K562 (cell line): ENCODE results near the gene C1orf116. TPM values are rescaled to one million over a fixed set of nuclear protein-coding genes. Genes with fewer than 3 reads are reported as not detected.
A peak's percentile ranks its signal among the peaks of the same experiment; 100 is the strongest.

Experiments used
- ATF4 ChIP-seq: fragments of 450-650 bp; formaldehyde crosslinking; IDR thresholded peaks from 2 replicates; pipeline ENCODE4 v1.4.0; 2022; ENCODE audit warnings: mild to moderate bottlenecking, moderate library complexity
- ELK3 ChIP-seq: fragments of 450-650 bp; formaldehyde crosslinking; IDR thresholded peaks from 2 replicates; pipeline ENCODE4 v1.4.0; 2020; ENCODE audit warnings: mild to moderate bottlenecking
- FOXJ2 ChIP-seq: fragments of 200-800 bp; sonication (Bioruptor generic); IDR thresholded peaks from 2 replicates; pipeline ENCODE4 v1.6.1; 2016; ENCODE audit warnings: missing genetic modification characterization, missing compliant biosample characterization
- HDAC8 ChIP-seq: fragments of 450-650 bp; IDR thresholded peaks from 2 replicates; pipeline ENCODE4 v1.6.1; 2016; ENCODE audit warnings: mild to moderate bottlenecking, missing genetic modification characterization, moderate library complexity, missing compliant biosample characterization
- IFI16 ChIP-seq: fragments of 250-450 bp; sonication (Bioruptor Pico); IDR thresholded peaks from 2 replicates; pipeline ENCODE4 v2.1.2; 2022; ENCODE audit warnings: mild to moderate bottlenecking, inconsistent platforms
- KLF6 ChIP-seq: fragments of 250-450 bp; sonication (Bioruptor Pico); IDR thresholded peaks from 2 replicates; pipeline ENCODE4 v1.4.0; 2020; ENCODE audit warnings: mild to moderate bottlenecking, moderate library complexity, borderline replicate concordance
- MGA ChIP-seq: fragments of 450-650 bp; IDR thresholded peaks from 2 replicates; pipeline ENCODE4 v1.6.1; 2016; ENCODE audit warnings: mild to moderate bottlenecking, moderate library complexity
- ZNF561 ChIP-seq: fragments of 450-650 bp; formaldehyde crosslinking; conservative IDR thresholded peaks from 2 replicates; pipeline ENCODE4 v1.4.0; 2020; ENCODE audit warnings: mild to moderate bottlenecking, moderate library complexity
- ZNF639 ChIP-seq, 2 experiments: fragments of 200-800 bp in 1 of 2; sonication (Bioruptor generic) in 1 of 2; sonication (generic) in 1 of 2; formaldehyde crosslinking in 1 of 2; IDR thresholded peaks in 1 of 2; conservative IDR thresholded peaks in 1 of 2; 2 replicates each; pipeline versions ENCODE4 v1.5.0 to v1.6.1; 2016 to 2020; ENCODE audit warnings: missing compliant biosample characterization in 1 of 2, missing genetic modification characterization in 1 of 2, missing genetic modification reagents in 1 of 2
- ZSCAN32 ChIP-seq: fragments of 450-650 bp; formaldehyde crosslinking; IDR thresholded peaks from 2 replicates; pipeline ENCODE4 v1.4.0; 2020; ENCODE audit warnings: mild to moderate bottlenecking, moderate library complexity
- polyA plus RNA-seq, 8 experiments: library from polyadenylated mRNA; depleted of rRNA in 4 of 8; stranded (reverse) in 5 of 8; unstranded in 3 of 8; fragments of >200 nt; fragmentation: Nextera tagmentation in 2 of 8; fragmentation: Illumina TruSeq in 1 of 8; extraction: Ambion mirVana in 2 of 8; extraction: Trizol in 1 of 8; gene quantifications; 2 replicates each; pipeline versions ENCODE4 v1.2.1 to v1.2.3, GENCODE V29; 2011 to 2014; ENCODE audit warnings: inconsistent platforms in 1 of 8, missing spikeins in 1 of 8
- total RNA-seq, 7 experiments: library from RNA; depleted of rRNA in 6 of 7; stranded (reverse); fragments of >200 nt in 6 of 7; fragmentation: Illumina TruSeq in 2 of 7; extraction: Trizol in 2 of 7; gene quantifications; 2 replicates each; pipeline versions ENCODE4 v1.2.1 to v1.2.3, GENCODE V29; 2011 to 2021; ENCODE audit warnings: low replicate concordance in 1 of 7

C1orf116 gene
- total and polyA plus RNA-seq, 9 of the 15 experiments (the other 6 are each of a cell fraction or from before 2014, with no cell fraction given), result 0.62 to 3.0 (median 0.95) TPM

- TF ChIP-seq IFI16 (CRISPR knock-in tag) (peak; percentile 79; the same call in 1 of the 2 replicates), ATF4 (CRISPR knock-in tag) (peak; percentile 75), ZNF639 (CRISPR knock-in tag; conservative IDR thresholded peaks at IDR 0.05 in 1 of 2, IDR thresholded peaks at IDR 0.05 in 1 of 2) (peak in 1 of 2 experiments; percentile 74; a peak in 2 of 4 replicates), ELK3 (CRISPR knock-in tag) (0 out of 2 replicates have a peak, but pooled peaks have one; percentile 39), HDAC8 (tag) (peak; percentile 56; the same call in 1 of the 2 replicates), MGA (peak; percentile 83), KLF6 (CRISPR knock-in tag) (peak; percentile 61; the same call in 1 of the 2 replicates), ZNF561 (CRISPR knock-in tag) (peak; percentile 82; the same call in 1 of the 2 replicates), ZSCAN32 (CRISPR knock-in tag) (0 out of 2 replicates have a peak, but pooled peaks have one; percentile 55), FOXJ2 (tag) (no peak; the same call in 1 of the 2 replicates)
Observed at GRCh38 chr1:207025146-207025880, 7.2 kb downstream of the C1orf116 start (continued).
